ENCODE measurements around the gene CNPY1.

Gene CNPY1

GRCh38 chr7:155558351-155558750, 12.0 kb upstream of the CNPY1 start:
- H3K4me3 ChIP-seq (ENCODE audit: insufficient read depth in 1 of 2, low read depth in 1 of 2, low read length in 2 of 2): no peak overlapping the region
- H3K4me2 ChIP-seq (ENCODE audit: low read length, poor library complexity, severe bottlenecking): no peak overlapping the region
- no peak overlapping the region for H2AK5ac ChIP-seq (ENCODE audit: low read length, severe bottlenecking)
- H2BK15ac ChIP-seq (ENCODE audit: low read depth, poor library complexity, severe bottlenecking): no peak overlapping the region
- H3K23ac ChIP-seq (ENCODE audit: low read length in 2 of 2): no peak overlapping the region
- no peak overlapping the region for H3K14ac ChIP-seq (ENCODE audit: low read length in 2 of 2)
- no peak overlapping the region for H3K9ac ChIP-seq (ENCODE audit: low read length)
- H4K91ac ChIP-seq (ENCODE audit: low read length): no peak overlapping the region
- no peak overlapping the region for H2BK5ac ChIP-seq (ENCODE audit: low read depth, low read length, poor library complexity, severe bottlenecking)
- H3K4me1 ChIP-seq (ENCODE audit: control insufficient read depth, insufficient read depth, low read depth, low read length): no peaks in the 10 kb centered on the region
- no peak overlapping the region for H3K27ac ChIP-seq (ENCODE audit: low read length, poor library complexity, severe bottlenecking)
- WGBS: 91% methylated on average over 8 of the region's 8 CpGs
- H3K36me3 ChIP-seq (ENCODE audit: control insufficient read depth in 1 of 2, insufficient read depth in 2 of 2, low read depth in 1 of 2, low read length in 2 of 2): no peaks in the 10 kb centered on the region
- no peak overlapping the region for H3K4ac ChIP-seq (ENCODE audit: low read depth in 1 of 2, low read length in 2 of 2)
- H2BK120ac ChIP-seq (ENCODE audit: low read depth, low read length): no peak overlapping the region
- no peak overlapping the region for H3K18ac ChIP-seq (ENCODE audit: low read depth in 1 of 2, low read length in 2 of 2)
- H2AFZ ChIP-seq (ENCODE audit: low read depth, low read length): no peak overlapping the region
- no peaks in the 10 kb centered on the region for H3K79me1 ChIP-seq (replicated peaks; ENCODE audit: low read length, poor library complexity, severe bottlenecking)
- peaks cover 4% of the 10 kb centered on the region for H3K9me3 ChIP-seq (ENCODE audit: control insufficient read depth, low read length)
- no peak overlapping the region for H4K8ac ChIP-seq (ENCODE audit: low read length)
- DNase-seq: no peak
- H3K27me3 ChIP-seq (ENCODE audit: control insufficient read depth in 1 of 2, insufficient read depth in 1 of 2, low read length in 2 of 2): peaks cover 14 to 17% of the 10 kb centered on the region in 2 experiments
- no peak overlapping the region for H2BK12ac ChIP-seq (ENCODE audit: low read length in 2 of 2)

DNA sequence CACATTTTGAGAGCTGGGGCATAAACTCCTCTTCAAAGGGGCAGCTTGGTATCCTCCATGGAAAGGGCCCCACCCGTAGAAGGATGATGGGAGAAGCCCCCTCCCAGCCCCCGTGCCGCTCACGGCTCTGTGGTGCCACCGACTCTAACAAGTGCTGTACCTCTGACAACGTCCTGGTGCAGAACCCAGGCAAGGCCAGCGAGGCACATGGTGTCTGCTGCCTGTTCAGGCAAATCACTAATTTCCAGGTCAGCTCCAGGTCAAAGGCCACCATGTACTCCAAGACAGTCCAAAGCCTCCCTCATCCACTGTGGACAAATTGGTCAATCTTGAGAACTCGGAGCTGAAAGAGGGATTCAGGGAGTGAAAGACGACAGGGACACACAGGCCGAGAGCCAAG, 11.4 kb upstream of the CNPY1 start:
- Histone ChIP-seq H3K14ac (ENCODE audit: low read length in 2 of 2) (no peak overlapping the region), H4K8ac (ENCODE audit: low read length) (no peak overlapping the region), H2AK5ac (ENCODE audit: low read length, severe bottlenecking) (no peak overlapping the region), H2BK5ac (ENCODE audit: low read depth, low read length, poor library complexity, severe bottlenecking) (no peak overlapping the region), H3K4me3 (ENCODE audit: insufficient read depth in 1 of 2, low read depth in 1 of 2, low read length in 2 of 2) (no peak overlapping the region), H2BK15ac (ENCODE audit: low read depth, poor library complexity, severe bottlenecking) (no peak overlapping the region), H3K4ac (ENCODE audit: low read depth in 1 of 2, low read length in 2 of 2) (no peak overlapping the region), H3K4me2 (ENCODE audit: low read length, poor library complexity, severe bottlenecking) (no peak overlapping the region), H3K9ac (ENCODE audit: low read length) (no peak overlapping the region), H3K23ac (ENCODE audit: low read length in 2 of 2) (no peak overlapping the region), H3K4me1 (ENCODE audit: control insufficient read depth, insufficient read depth, low read depth, low read length) (no peaks in the 10 kb centered on the region), H3K9me3 (ENCODE audit: control insufficient read depth, low read length) (peaks cover 4% of the 10 kb centered on the region), H3K18ac (ENCODE audit: low read depth in 1 of 2, low read length in 2 of 2) (no peak overlapping the region), H3K36me3 (ENCODE audit: control insufficient read depth in 1 of 2, insufficient read depth in 2 of 2, low read depth in 1 of 2, low read length in 2 of 2) (no peaks in the 10 kb centered on the region), H3K79me1 (replicated peaks; ENCODE audit: low read length, poor library complexity, severe bottlenecking) (no peaks in the 10 kb centered on the region), H3K27me3 (ENCODE audit: control insufficient read depth in 1 of 2, insufficient read depth in 1 of 2, low read length in 2 of 2) (peaks cover 14 to 17% of the 10 kb centered on the region in 2 experiments), H2BK12ac (ENCODE audit: low read length in 2 of 2) (no peak overlapping the region), H2BK120ac (ENCODE audit: low read depth, low read length) (no peak overlapping the region), H2AFZ (ENCODE audit: low read depth, low read length) (no peak overlapping the region), H4K91ac (ENCODE audit: low read length) (no peak overlapping the region), H3K27ac (ENCODE audit: low read length, poor library complexity, severe bottlenecking) (no peak overlapping the region)
- no peak for DNase-seq
- WGBS: 77% methylated on average over 10 of the region's 10 CpGs

DNA sequence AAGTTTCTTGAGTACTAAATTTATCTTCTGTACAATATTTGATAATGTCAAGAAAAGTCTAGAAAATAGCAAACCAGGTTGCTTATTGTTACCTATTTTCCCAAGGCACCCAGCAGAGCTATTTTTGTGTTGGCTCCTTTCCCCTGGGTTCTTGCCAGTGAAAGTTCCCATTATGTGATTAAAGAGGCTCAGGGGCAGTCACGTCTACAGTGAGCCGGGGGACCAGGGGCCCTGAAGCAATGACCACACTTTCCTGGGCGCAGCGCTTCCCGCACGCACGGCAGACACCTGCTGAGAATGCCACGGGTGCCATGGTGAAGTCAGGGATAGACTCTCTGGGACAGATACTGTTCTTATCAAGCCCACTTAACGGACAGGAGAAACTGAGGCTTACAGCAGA, 10.4 kb upstream of the CNPY1 start:
- no peak overlapping the region for H4K91ac ChIP-seq (ENCODE audit: low read length)
- 92% methylated on average over 9 of the region's 9 CpGs for WGBS
- H3K79me1 ChIP-seq (replicated peaks; ENCODE audit: low read length, poor library complexity, severe bottlenecking): no peaks in the 10 kb centered on the region
- no peak overlapping the region for H2BK120ac ChIP-seq (ENCODE audit: low read depth, low read length)
- H3K4me2 ChIP-seq (ENCODE audit: low read length, poor library complexity, severe bottlenecking): no peak overlapping the region
- no peak overlapping the region for H3K18ac ChIP-seq (ENCODE audit: low read depth in 1 of 2, low read length in 2 of 2)
- H2AK5ac ChIP-seq (ENCODE audit: low read length, severe bottlenecking): no peak overlapping the region
- no peak overlapping the region for H3K23ac ChIP-seq (ENCODE audit: low read length in 2 of 2)
- no peak overlapping the region for H2BK15ac ChIP-seq (ENCODE audit: low read depth, poor library complexity, severe bottlenecking)
- H2BK5ac ChIP-seq (ENCODE audit: low read depth, low read length, poor library complexity, severe bottlenecking): no peak overlapping the region
- H3K36me3 ChIP-seq (ENCODE audit: control insufficient read depth in 1 of 2, insufficient read depth in 2 of 2, low read depth in 1 of 2, low read length in 2 of 2): no peaks in the 10 kb centered on the region
- H2AFZ ChIP-seq (ENCODE audit: low read depth, low read length): no peak overlapping the region
- peaks cover 4% of the 10 kb centered on the region for H3K9me3 ChIP-seq (ENCODE audit: control insufficient read depth, low read length)
- H4K8ac ChIP-seq (ENCODE audit: low read length): no peak overlapping the region
- H2BK12ac ChIP-seq (ENCODE audit: low read length in 2 of 2): no peak overlapping the region
- H3K27ac ChIP-seq (ENCODE audit: low read length, poor library complexity, severe bottlenecking): no peak overlapping the region
- H3K4me1 ChIP-seq (ENCODE audit: control insufficient read depth, insufficient read depth, low read depth, low read length): no peaks in the 10 kb centered on the region
- H3K14ac ChIP-seq (ENCODE audit: low read length in 2 of 2): no peak overlapping the region
- no peak overlapping the region for H3K4me3 ChIP-seq (ENCODE audit: insufficient read depth in 1 of 2, low read depth in 1 of 2, low read length in 2 of 2)
- H3K4ac ChIP-seq (ENCODE audit: low read depth in 1 of 2, low read length in 2 of 2): no peak overlapping the region
- H3K27me3 ChIP-seq (ENCODE audit: control insufficient read depth in 1 of 2, insufficient read depth in 1 of 2, low read length in 2 of 2): peaks cover 14 to 17% of the 10 kb centered on the region in 2 experiments
- DNase-seq: no peak
- H3K9ac ChIP-seq (ENCODE audit: low read length): no peak overlapping the region

DNA sequence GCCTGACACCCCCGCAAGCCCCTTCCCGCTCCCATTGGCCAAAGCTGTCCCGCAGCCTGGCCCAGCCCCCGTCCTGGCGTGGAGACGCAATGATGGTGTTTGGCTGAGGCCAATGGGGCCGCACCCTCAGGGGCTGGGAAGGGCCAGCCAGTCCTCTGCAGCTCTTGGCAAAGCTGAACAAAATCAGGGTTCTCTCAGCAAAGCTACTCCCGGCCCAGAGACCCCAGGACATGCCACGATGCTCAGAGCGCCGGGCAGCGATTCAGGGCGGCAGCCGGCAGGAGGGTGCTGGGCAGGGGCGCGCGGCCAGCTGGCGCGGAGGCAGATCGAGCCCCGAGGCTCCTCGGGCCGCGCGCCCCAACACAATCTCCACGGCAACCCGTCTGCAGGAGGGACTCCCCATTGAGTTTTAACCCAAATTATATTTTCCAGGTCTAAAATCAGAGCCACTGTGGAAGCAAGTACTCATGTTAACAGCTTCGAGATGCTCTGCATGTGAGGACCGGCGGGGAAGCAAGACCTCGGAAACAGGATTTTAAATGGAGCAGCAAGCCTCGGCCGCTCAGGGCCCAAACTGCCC, 8.8 kb upstream of the CNPY1 start:
- Histone ChIP-seq H3K9ac (ENCODE audit: low read length) (no peak overlapping the region), H3K79me1 (replicated peaks; ENCODE audit: low read length, poor library complexity, severe bottlenecking) (no peaks in the 10 kb centered on the region), H2BK12ac (ENCODE audit: low read length in 2 of 2) (no peak overlapping the region), H2BK15ac (ENCODE audit: low read depth, poor library complexity, severe bottlenecking) (no peak overlapping the region), H3K4me1 (ENCODE audit: control insufficient read depth, insufficient read depth, low read depth, low read length) (no peaks in the 10 kb centered on the region), H3K23ac (ENCODE audit: low read length in 2 of 2) (no peak overlapping the region), H3K18ac (ENCODE audit: low read depth in 1 of 2, low read length in 2 of 2) (no peak overlapping the region), H2BK5ac (ENCODE audit: low read depth, low read length, poor library complexity, severe bottlenecking) (no peak overlapping the region), H3K27ac (ENCODE audit: low read length, poor library complexity, severe bottlenecking) (no peak overlapping the region), H2AK5ac (ENCODE audit: low read length, severe bottlenecking) (no peak overlapping the region), H3K9me3 (ENCODE audit: control insufficient read depth, low read length) (peaks cover 4% of the 10 kb centered on the region), H4K8ac (ENCODE audit: low read length) (no peak overlapping the region), H2BK120ac (ENCODE audit: low read depth, low read length) (no peak overlapping the region), H3K4ac (ENCODE audit: low read depth in 1 of 2, low read length in 2 of 2) (no peak overlapping the region), H4K91ac (ENCODE audit: low read length) (no peak overlapping the region), H3K4me2 (ENCODE audit: low read length, poor library complexity, severe bottlenecking) (no peak overlapping the region), H3K4me3 (ENCODE audit: insufficient read depth in 1 of 2, low read depth in 1 of 2, low read length in 2 of 2) (peak overlapping the region in 1 of 2 experiments; percentile 31), H3K36me3 (ENCODE audit: control insufficient read depth in 1 of 2, insufficient read depth in 2 of 2, low read depth in 1 of 2, low read length in 2 of 2) (no peaks in the 10 kb centered on the region), H2AFZ (ENCODE audit: low read depth, low read length) (no peak overlapping the region), H3K27me3 (ENCODE audit: control insufficient read depth in 1 of 2, insufficient read depth in 1 of 2, low read length in 2 of 2) (peaks cover 11 to 14% of the 10 kb centered on the region in 2 experiments), H3K14ac (ENCODE audit: low read length in 2 of 2) (no peak overlapping the region)
- WGBS: 86% methylated on average over 33 of the region's 33 CpGs
- DNase-seq: no peak

Measured in mesenchymal stem cell (in vitro differentiated cells and primary cell).